22Rv1 (cell line): Measurements from ENCODE around the gene RDH12.

Experiments
- CTCF ChIP-seq: fragments of 450-650 bp; IDR thresholded peaks from 2 replicates; pipeline ENCODE4 v1.5.1; 2017; ENCODE audit warnings: mild to moderate bottlenecking
- ZFX ChIP-seq: fragments of 450-650 bp; IDR thresholded peaks from 2 replicates; pipeline ENCODE4 v1.6.1; 2017; ENCODE audit warnings: antibody characterized with exemption, borderline replicate concordance

- no peak for TF ChIP-seq CTCF
- TF ChIP-seq ZFX = no peak
These were observed 31.9 kb downstream of the RDH12 start for GRCh38 chr14:67733616-67734015.
